ENCODE data around the gene KCNQ1.

The KCNQ1 gene

DNA sequence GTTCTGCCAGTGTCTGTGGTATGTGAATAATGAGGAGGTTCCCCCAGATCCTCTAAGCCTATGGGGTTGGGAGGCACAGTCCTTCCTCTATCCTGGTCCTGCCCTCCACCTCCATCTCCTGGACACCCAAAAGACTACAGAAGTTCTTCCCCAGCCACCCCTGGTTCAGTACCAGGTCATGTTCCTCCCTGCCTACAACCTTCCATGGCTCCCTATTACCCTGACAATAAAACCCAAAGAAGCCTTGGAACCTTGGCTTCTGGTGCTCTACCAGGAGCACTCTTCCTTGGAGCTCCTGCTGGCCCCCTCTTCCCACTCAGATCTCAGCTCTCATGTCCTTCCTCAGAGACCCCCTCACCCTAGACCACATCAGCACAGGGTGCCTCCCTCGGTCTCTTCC is 13.4 kb upstream of the KCNQ1 start:
- TF ChIP-seq CTCF (IDR thresholded peaks at IDR 0.05; ENCODE audit: control insufficient read depth, insufficient read depth, low read depth, low read length, missing control alignments), result no peak
- no peak overlapping the region for H3K4me3 ChIP-seq (ENCODE audit: control insufficient read depth, low read depth, low read length)
- DNase-seq (ENCODE audit: low read depth), result no peak

- no peak overlapping the region for H3K4me3 ChIP-seq (ENCODE audit: control insufficient read depth, low read depth, low read length)
- DNase-seq (ENCODE audit: low read depth), result no peak
- TF ChIP-seq CTCF (IDR thresholded peaks at IDR 0.05; ENCODE audit: control insufficient read depth, insufficient read depth, low read depth, low read length, missing control alignments), result no peak
Observed at GRCh38 chr11:2432171-2432621, 12.6 kb upstream of the KCNQ1 start.

DNA sequence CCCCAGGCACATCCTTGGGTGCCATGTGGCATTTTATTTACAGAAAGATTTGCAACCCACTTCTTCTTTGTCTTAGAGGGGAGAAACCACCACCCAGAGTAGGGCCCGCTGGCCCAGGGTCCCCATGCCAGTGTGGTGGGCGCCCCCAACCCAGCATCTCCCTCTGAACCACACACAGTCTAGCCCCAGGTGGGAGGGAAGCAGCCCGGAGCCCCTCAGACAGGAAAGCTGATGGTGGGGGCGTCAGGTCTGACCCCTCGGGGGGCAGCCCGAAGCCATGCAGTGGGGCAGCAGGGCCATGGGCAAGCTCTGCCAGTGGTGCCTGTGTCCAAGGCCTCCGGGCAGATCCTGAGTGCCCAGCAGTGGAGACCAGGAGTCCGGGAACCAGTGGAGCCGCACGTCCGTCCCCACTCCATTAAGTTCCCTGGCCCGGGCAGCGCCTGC is 12.2 kb upstream of the KCNQ1 start:
- DNase-seq (ENCODE audit: low read depth), result no peak
- H3K4me3 ChIP-seq (ENCODE audit: control insufficient read depth, low read depth, low read length), result no peak overlapping the region
- TF ChIP-seq CTCF (IDR thresholded peaks at IDR 0.05; ENCODE audit: control insufficient read depth, insufficient read depth, low read depth, low read length, missing control alignments), result no peak

- no peak for TF ChIP-seq CTCF (IDR thresholded peaks at IDR 0.05; ENCODE audit: control insufficient read depth, insufficient read depth, low read depth, low read length, missing control alignments)
- DNase-seq (ENCODE audit: low read depth), result no peak
- H3K4me3 ChIP-seq (ENCODE audit: control insufficient read depth, low read depth, low read length), result no peak overlapping the region
Observed at GRCh38 chr11:2433106-2433925, 11.5 kb upstream of the KCNQ1 start.

DNA sequence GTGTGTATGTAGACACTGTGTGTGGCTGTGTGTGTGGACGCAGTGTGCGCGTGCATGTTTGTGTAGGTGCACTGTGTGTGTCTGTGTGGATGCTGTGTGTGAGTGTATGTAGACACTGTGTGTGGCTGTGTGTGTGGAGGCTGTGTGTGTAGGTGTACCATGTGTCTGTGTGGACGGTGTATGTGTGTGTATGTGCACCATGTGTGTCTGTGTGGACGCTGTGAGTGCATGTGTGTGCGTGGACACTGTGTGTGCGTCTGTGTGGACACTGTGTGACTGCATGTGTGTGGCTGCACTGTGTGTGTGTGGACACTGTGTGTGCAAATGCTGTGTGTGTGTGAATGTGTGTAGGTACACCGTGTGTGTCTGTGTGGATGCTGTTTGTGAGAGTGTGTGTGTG is 10.8 kb upstream of the KCNQ1 start:
- no peak for TF ChIP-seq CTCF (IDR thresholded peaks at IDR 0.05; ENCODE audit: control insufficient read depth, insufficient read depth, low read depth, low read length, missing control alignments)
- no peak for DNase-seq (ENCODE audit: low read depth)
- no peak overlapping the region for H3K4me3 ChIP-seq (ENCODE audit: control insufficient read depth, low read depth, low read length)

- no peak for TF ChIP-seq CTCF (IDR thresholded peaks at IDR 0.05; ENCODE audit: control insufficient read depth, insufficient read depth, low read depth, low read length, missing control alignments)
- no peak for DNase-seq (ENCODE audit: low read depth)
- no peak overlapping the region for H3K4me3 ChIP-seq (ENCODE audit: control insufficient read depth, low read depth, low read length)
Observed at GRCh38 chr11:2434506-2435255, 10.1 kb upstream of the KCNQ1 start.
